HG02973 (cell line): ENCODE data around the gene SCD5.

Experiments
- ATAC-seq: cut with Tn5 transposase; IDR thresholded peaks from one replicate; pipeline ENCODE4 v1.9.1; 2021; ENCODE audit warnings: moderate library complexity; ENCODE audit not compliant: unreplicated experiment

Gene SCD5

DNA sequence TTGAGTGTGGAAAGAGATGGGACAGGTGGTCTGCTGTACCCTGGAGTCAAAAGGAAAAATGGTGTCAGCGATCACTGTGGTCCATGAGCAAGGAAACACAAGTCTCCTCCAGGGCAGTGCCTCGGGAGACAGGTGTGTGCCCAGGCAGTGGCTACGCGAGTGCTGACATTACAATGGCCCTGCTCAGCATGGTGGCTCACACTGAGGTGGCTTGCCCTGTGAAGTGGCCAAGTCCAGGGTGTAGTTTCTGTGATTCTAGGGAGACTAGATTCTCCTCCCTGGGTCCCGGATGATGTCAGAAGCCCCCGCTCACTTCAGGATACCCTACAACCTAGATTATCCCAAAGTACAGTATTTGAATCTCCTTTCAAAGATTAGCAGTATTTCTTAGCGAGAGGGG, 192.0 kb downstream of the SCD5 start:
- ATAC-seq: no peak

- ATAC-seq: no peak
These were observed 194.1 kb downstream of the SCD5 start for GRCh38 chr4:82604522-82604921.

- no peak for ATAC-seq
These were observed 197.2 kb downstream of the SCD5 start for GRCh38 chr4:82601242-82602015.

DNA sequence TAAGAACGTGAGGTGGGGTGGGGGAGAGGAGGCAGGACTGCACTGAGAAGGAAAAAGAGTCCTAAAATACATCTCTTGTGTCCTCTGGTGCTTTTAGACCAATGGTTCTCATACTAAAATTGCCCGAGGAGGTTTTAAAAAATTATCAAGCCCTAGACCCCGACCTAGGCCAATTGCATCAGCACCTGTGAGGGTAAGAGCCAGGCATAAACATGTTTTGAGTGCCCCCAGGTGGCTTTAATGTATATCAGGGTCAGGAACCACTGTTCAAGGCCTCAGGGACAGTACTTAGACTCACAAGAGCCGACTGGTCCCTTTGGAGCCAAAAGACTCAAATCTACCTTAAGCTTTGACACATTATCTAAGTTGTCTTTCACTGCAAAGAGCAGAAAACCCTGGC, 199.3 kb downstream of the SCD5 start:
- ATAC-seq: no peak

- no peak for ATAC-seq
These were observed 204.1 kb downstream of the SCD5 start for GRCh38 chr4:82594456-82594855.

DNA sequence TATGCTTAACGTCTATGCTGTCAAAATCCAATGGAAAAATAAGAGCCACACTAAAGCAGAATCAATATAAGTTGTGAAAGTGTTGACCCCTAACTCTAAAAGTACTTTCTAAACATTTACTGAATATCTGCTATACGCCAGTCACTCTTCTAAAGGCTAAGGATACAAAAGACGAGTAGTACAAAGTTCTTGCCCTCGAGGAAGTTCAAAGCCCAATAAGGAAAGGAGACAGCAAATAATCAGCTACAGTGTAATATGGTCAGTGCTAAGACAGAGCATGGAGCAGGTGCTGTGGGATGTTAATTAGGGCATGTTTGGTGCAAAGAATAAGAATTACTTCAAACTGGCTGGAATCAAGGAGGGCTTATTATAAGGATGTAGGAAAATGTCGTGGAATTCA, 205.2 kb downstream of the SCD5 start:
- ATAC-seq: no peak

DNA sequence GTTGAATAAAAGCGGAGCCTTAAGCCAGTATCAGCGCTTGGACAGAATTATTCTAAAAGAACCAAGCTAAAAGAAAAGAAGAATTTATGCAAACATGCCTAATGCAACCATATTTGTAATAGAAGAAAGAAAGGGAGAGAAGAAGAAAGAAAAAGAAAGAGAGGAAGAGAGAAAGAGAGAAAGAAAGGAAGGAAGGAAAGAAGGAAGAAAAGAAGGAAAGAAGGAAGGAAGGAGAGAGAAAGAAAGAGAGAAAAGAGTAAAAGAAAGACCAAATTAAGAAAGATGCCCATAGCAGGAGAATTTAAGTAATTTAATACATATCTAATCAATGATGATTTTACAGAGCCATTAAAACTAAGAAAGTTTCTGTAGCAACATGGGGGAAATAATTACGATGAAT, 206.0 kb downstream of the SCD5 start:
- ATAC-seq: no peak

DNA sequence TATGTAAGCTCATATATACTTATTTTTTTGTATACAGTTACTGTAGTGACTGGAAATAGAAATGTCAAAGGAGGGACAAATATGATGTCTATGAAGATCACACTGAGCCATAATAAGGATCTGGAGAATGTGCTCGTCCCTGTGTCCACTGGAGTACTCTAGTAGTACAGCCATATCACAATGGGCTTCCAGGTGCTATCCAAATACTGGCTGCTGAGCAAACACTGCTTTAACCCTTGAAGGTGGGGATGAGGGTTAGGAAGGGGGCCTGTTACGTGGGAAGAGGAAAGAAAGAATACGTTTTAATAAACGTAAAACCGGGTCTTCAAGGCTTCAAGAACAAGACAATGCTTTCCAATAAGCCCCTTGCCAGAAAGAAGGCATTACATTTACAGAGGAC, 207.0 kb downstream of the SCD5 start:
- ATAC-seq: no peak

DNA sequence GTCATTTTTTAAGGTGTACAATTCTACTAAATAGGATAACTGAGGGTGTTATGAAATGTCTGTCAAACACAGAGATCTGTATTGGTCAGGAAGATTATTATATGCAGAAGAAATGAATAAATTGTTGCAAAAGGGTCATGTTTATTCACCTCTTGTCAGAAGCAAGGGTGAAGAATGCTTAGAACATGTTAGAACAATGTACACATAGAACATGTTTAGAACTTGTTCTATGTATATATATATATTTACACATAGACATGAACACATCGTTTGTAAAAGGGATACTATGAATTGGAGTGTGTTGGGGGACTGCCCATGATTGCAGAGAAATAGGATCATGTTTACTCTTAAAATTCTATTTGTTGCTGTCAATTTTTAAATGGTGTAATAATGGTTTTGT, 208.8 kb downstream of the SCD5 start:
- ATAC-seq: no peak

- ATAC-seq: no peak
These were observed 209.8 kb downstream of the SCD5 start for GRCh38 chr4:82588771-82589270.

- no peak for ATAC-seq
These were observed 210.6 kb downstream of the SCD5 start for GRCh38 chr4:82587826-82588540.

DNA sequence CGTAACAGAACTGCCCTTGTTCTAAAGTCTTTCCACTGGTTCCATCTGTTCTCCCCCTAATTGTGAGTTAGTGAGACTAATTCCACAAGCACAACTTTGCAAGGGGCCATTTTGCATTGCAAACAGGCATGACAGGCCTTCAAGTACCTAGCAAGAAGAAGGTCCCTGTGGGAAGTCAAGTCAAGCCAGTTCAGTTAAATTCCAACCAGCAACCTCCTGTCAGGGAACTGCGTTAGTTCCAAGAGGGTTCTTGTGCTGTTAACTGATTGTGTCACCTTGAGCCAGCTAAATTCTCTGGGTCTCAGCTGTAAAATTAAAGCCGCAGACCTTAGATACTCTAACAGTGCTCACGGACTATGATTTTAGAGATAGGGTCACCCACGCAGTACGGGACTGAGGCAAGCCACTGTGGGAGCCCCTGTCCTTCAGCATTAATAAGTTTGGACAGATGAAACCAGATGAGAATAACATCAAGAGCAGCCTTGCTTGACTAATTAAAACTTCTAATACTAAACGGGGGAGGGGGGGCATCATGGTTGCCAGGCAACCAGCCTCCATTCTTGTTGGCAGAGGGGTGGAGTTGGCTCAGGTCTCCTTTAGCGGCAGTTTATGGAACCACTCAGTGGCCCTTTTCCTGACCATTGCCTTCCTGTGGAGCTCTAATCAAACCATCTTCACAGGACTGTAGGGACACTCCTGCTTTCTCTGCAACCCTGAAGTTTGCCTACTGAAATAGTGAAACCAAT, 212.7 kb downstream of the SCD5 start:
- ATAC-seq: no peak

DNA sequence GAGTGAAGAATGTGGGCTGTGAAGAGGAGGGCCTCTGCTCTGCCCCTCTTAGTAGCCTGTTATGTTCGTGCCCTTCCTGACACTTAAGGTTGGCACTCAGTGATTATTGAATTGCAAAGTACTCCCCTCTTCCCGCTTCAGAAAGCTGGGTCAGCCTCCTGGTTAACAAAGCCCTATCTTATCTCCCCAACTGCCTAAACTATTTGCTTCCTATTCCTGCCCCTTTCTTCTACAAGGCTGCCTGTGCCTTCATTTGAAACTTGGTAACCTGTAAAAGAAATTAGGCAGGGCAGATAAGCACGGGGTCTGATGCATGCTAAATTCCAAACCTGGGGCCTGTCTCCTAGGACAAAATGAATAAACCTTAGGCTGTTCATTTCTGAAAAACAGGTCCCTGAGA, 213.7 kb downstream of the SCD5 start:
- ATAC-seq: no peak

DNA sequence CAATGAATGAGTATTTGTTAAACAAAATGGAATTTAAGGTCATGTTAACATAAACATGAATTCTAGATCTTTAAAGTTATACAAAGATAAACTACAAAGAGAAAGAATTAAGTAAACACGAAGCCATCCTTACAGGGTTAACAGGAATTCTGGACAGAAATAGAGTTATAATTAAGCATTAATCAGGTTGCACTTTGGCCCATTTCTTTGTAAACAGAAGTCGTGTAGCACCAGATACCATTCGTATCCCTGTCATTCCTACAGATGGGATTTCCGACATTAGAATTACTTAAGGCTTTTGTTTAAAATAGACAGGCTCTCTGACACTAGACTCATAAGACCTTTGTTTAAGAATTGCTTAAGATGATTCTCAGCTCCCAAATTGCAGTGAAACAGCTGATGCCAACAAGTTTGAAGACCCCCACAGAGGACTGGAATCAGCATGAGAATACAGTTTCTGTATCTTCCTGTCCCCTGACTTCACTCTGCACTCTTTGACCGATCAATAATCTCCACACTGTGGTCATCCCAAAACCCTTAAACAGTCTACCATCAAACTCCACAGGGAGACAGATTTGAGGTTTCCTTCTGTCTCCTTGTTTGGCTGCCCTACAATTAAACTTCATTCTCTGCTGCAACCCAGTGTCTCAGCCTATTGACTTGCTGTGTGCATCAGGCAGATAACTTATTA, 214.6 kb downstream of the SCD5 start:
- ATAC-seq: no peak

- ATAC-seq: no peak
These were observed 218.7 kb downstream of the SCD5 start for GRCh38 chr4:82579932-82580331.
